ENCODE data around the gene PPP1R1A.

DNA sequence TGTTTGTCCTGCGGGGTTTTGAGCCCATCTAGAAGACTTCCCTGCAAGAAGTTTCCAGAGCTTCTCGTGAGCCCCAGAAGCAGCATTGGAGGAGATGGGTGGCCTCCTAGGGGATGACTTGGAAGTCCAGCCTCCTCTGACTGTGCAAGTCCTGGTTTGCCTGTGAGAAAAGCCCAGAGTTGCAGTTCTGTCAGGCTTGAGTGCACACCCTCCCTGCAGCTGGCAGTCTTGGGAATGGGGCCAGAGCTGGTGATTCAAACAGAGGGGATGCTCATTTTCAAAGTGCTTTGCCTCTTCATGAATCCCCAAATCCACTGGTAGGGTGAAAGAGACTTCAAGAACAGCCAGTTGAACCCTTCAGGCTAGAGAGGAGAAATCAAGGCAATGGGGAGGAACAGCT, 3.9 kb upstream of the PPP1R1A start:
- TF ChIP-seq POLR2A (IDR thresholded peaks at IDR 0.05) (no peak), EP300 (IDR thresholded peaks at IDR 0.05) (no peak)
- TF ChIP-seq, protein P1, sequence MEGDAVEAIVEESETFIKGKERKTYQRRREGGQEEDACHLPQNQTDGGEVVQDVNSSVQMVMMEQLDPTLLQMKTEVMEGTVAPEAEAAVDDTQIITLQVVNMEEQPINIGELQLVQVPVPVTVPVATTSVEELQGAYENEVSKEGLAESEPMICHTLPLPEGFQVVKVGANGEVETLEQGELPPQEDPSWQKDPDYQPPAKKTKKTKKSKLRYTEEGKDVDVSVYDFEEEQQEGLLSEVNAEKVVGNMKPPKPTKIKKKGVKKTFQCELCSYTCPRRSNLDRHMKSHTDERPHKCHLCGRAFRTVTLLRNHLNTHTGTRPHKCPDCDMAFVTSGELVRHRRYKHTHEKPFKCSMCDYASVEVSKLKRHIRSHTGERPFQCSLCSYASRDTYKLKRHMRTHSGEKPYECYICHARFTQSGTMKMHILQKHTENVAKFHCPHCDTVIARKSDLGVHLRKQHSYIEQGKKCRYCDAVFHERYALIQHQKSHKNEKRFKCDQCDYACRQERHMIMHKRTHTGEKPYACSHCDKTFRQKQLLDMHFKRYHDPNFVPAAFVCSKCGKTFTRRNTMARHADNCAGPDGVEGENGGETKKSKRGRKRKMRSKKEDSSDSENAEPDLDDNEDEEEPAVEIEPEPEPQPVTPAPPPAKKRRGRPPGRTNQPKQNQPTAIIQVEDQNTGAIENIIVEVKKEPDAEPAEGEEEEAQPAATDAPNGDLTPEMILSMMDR (IDR thresholded peaks at IDR 0.05), result no peak
